DMS79 (cell line): ENCODE results near the gene OBSL1.
A peak's percentile ranks its signal among the peaks of the same experiment; 100 is the strongest.

Experiments
- DNase-seq: peaks from one replicate; lab custom pipeline; 2025; lab: John Stamatoyannopoulos, UW

Gene OBSL1

GRCh38 chr2:219531639-219532377 lies 39.5 kb downstream of the OBSL1 start:
- peak; percentile 42 for DNase-seq

GRCh38 chr2:219530048-219530963 lies 41.0 kb downstream of the OBSL1 start:
- DNase-seq = peak; percentile 73

GRCh38 chr2:219527472-219527871 lies 43.9 kb downstream of the OBSL1 start:
- DNase-seq = no peak

GRCh38 chr2:219527076-219527394 lies 44.3 kb downstream of the OBSL1 start:
- DNase-seq = peak; percentile 18

- no peak for DNase-seq
Observed at GRCh38 chr2:219526320-219527075, 44.8 kb downstream of the OBSL1 start.

GRCh38 chr2:219525533-219526232 lies 45.7 kb downstream of the OBSL1 start:
- no peak for DNase-seq

- DNase-seq = no peak
Observed at GRCh38 chr2:219524817-219525216, 46.5 kb downstream of the OBSL1 start.

- DNase-seq = no peak
Observed at GRCh38 chr2:219523031-219523671, 48.2 kb downstream of the OBSL1 start.

- no peak for DNase-seq
Observed at GRCh38 chr2:219522111-219523030, 49.0 kb downstream of the OBSL1 start.

GRCh38 chr2:219521066-219521880 lies 50.1 kb downstream of the OBSL1 start:
- DNase-seq = no peak

GRCh38 chr2:219520079-219520478 lies 51.3 kb downstream of the OBSL1 start:
- DNase-seq = no peak

- DNase-seq = no peak
Observed at GRCh38 chr2:219519526-219519916, 51.8 kb downstream of the OBSL1 start.

GRCh38 chr2:219517954-219518778 lies 53.2 kb downstream of the OBSL1 start:
- DNase-seq = no peak

- no peak for DNase-seq
Observed at GRCh38 chr2:219516888-219517287, 54.5 kb downstream of the OBSL1 start.

GRCh38 chr2:219515874-219516629 lies 55.3 kb downstream of the OBSL1 start:
- DNase-seq = no peak

- DNase-seq = no peak
Observed at GRCh38 chr2:219514836-219515235, 56.5 kb downstream of the OBSL1 start.

- DNase-seq = no peak
Observed at GRCh38 chr2:219514196-219514761, 57.1 kb downstream of the OBSL1 start, which contains the start of gene ASIC4. Gene ASIC4 (plus strand): TSS chr2:219514482. CDS start chr2:219514725, 243 bp downstream.
